Activated CD4-positive, alpha-beta T cell treated with anti-CD3 and anti-CD28 coated beads for 4 hours (primary cell): ENCODE data around the gene DCC.

Source experiments
- DNase-seq, 2 donors: peaks; one replicate each; pipeline ENCODE4 v3.0.0-alpha.2; 2020

DCC gene

GRCh38 chr18:52510139-52510538 is 170.1 kb downstream of the DCC start:
- DNase-seq, result no peak

- DNase-seq, result no peak
Measured at GRCh38 chr18:52518086-52518485, 178.1 kb downstream of the DCC start.

- no peak for DNase-seq
Measured at GRCh38 chr18:52519021-52519420, 179.0 kb downstream of the DCC start.

GRCh38 chr18:52523566-52523965 is 183.6 kb downstream of the DCC start:
- no peak for DNase-seq

DNA sequence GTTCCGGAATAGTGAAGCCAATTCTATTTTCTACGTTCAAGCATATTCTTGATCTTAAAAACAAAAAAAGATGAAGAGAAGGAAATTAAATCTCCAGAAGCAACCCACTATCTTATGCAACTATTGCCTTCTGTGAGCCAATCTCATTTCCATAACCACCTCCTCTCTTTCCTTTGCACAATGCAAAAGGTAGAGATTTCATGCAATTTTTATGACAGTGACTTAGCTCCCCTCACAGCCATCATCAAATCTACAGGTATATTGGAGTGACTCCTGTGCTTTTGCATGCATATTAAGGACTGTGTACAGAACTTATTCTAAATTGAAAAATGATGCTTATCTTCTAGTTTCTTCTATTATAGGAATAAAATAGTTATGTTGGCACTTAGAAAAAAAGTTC is 191.8 kb downstream of the DCC start:
- DNase-seq, result no peak

- no peak for DNase-seq
Measured at GRCh38 chr18:52536039-52536438, 196.0 kb downstream of the DCC start.

DNA sequence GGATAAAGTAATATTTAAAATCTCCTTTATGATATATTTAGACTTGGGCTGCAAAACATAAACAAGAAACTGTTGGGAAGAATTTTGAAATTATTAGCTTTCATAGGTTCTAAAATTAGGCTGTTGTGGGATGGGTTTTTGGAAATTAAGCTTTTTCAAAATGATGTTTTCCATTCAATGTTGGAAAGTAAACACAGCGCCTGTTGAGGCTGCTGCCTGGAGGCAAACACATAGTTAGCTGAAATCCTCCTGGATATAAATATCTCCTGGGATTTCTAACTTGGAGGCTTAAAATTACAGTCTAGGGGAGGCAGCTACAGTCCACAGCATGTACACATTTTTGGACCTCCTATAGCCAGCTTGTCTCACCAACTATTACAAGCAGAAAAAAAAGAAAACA is 197.3 kb downstream of the DCC start:
- no peak for DNase-seq

DNA sequence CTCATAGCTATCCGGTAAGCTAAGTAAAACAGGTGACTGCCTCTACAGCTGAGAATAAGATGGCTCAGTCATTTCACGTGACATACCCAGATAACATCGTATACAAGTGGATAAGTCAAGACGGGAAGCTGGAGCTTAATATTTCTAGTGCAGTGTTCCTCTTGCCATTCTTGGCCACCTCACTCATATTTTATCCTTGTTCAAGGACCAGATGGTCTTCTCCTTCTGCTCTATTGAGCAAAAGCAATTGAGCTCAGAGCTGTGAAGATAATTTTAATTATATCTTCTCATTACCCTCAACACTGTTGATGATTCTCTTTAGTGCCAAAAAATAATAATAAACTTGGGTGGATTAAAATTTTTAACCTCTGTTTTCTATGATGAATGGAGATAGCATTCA is 201.1 kb downstream of the DCC start:
- DNase-seq, result no peak

GRCh38 chr18:52544086-52544485 is 204.1 kb downstream of the DCC start:
- DNase-seq, result no peak

- DNase-seq, result no peak
Measured at GRCh38 chr18:52546686-52547346, 206.8 kb downstream of the DCC start.

GRCh38 chr18:52553441-52553840 is 213.4 kb downstream of the DCC start:
- no peak for DNase-seq

DNA sequence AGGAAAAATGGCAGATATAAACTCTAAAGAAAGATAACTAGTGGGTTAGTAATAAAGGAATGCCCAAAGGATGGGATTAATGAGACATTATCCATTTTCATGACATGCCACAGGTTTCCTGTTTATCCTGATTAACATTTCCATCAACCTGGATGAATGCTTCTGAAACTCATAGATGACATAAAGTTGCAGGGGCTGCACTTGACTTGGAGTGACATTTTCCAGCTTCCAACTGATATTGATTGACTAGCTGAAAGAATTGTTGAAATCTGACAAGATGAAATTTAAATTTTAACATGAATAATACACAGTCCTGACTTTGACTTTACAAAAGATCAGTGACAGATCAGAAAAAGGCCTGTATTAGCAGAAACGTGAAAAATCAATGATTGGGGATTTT is 214.2 kb downstream of the DCC start:
- no peak for DNase-seq

GRCh38 chr18:52567360-52567759 is 227.4 kb downstream of the DCC start:
- no peak for DNase-seq

- no peak for DNase-seq
Measured at GRCh38 chr18:52569492-52569891, 229.5 kb downstream of the DCC start.

GRCh38 chr18:52570975-52571374 is 231.0 kb downstream of the DCC start:
- DNase-seq, result no peak

GRCh38 chr18:52572036-52573000 is 232.3 kb downstream of the DCC start:
- no peak for DNase-seq

- no peak for DNase-seq
Measured at GRCh38 chr18:52577795-52578194, 237.8 kb downstream of the DCC start.

DNA sequence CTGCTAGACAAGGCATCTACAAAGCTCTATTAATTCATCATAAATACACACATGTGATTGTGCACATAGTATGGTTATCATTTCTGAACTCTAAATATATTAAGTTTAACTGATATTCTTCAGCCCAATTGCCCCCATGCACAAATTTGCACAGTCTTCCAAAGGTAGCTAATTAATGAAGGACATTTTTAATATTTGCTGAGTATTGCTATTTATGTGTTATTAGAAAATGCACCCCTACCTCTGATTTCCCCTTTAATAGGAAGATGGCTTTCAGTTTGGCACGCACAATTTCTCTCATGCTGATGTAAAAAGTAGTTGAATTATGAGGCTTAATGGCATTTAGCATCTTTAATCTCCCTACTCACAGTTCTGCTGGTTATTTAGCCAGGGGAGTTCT is 242.1 kb downstream of the DCC start:
- DNase-seq, result no peak

- DNase-seq, result no peak
Measured at GRCh38 chr18:52582516-52582915, 242.5 kb downstream of the DCC start.

- no peak for DNase-seq
Measured at GRCh38 chr18:52588931-52589330, 248.9 kb downstream of the DCC start.

GRCh38 chr18:52596748-52597435 is 256.9 kb downstream of the DCC start:
- no peak for DNase-seq

DNA sequence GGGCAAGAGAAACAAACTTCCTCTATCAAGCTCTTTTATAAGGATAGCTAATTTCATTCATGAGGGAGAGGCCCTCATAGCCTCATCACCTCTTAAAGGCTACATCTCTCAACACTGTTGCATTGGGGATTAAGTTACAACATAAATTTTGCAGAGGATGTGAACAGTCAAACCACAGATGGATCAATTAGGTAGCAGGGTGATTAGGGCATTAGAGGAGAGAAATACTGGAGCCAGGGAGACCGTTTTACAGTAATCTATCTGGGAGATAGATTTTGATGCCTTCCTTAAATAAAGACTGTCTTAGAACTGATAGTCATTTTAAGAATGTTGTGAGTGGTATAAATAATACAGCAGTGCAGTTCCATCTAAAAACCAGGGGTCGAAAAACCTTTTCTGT is 258.9 kb downstream of the DCC start:
- no peak for DNase-seq

GRCh38 chr18:52602820-52603219 is 262.8 kb downstream of the DCC start:
- no peak for DNase-seq

- DNase-seq, result no peak
Measured at GRCh38 chr18:52605345-52605744, 265.3 kb downstream of the DCC start.
